ENCODE results near the gene TSLP.

The TSLP gene

GRCh38 chr5:111095982-111096381, 24.5 kb downstream of the TSLP start:
- DNase-seq (ENCODE audit: low read depth in 2 of 2, low spot score in 1 of 2): no peak

- no peak for DNase-seq (ENCODE audit: low read depth in 2 of 2, low spot score in 1 of 2)
Measured at GRCh38 chr5:111099058-111099778, 27.7 kb downstream of the TSLP start.

GRCh38 chr5:111106320-111106948, 34.9 kb downstream of the TSLP start:
- DNase-seq (ENCODE audit: low read depth in 2 of 2, low spot score in 1 of 2): no peak

GRCh38 chr5:111107371-111107770, 35.9 kb downstream of the TSLP start:
- no peak for DNase-seq (ENCODE audit: low read depth in 2 of 2, low spot score in 1 of 2)

GRCh38 chr5:111111956-111112355, 40.4 kb downstream of the TSLP start:
- DNase-seq (ENCODE audit: low read depth in 2 of 2, low spot score in 1 of 2): no peak

- no peak for DNase-seq (ENCODE audit: low read depth in 2 of 2, low spot score in 1 of 2)
Measured at GRCh38 chr5:111113678-111114077, 42.2 kb downstream of the TSLP start.

- no peak for DNase-seq (ENCODE audit: low read depth in 2 of 2, low spot score in 1 of 2)
Measured at GRCh38 chr5:111115229-111115628, 43.7 kb downstream of the TSLP start.

GRCh38 chr5:111116550-111116949, 45.0 kb downstream of the TSLP start:
- DNase-seq (ENCODE audit: low read depth in 2 of 2, low spot score in 1 of 2): no peak

GRCh38 chr5:111117136-111117535, 45.6 kb downstream of the TSLP start:
- DNase-seq (ENCODE audit: low read depth in 2 of 2, low spot score in 1 of 2): no peak

GRCh38 chr5:111119221-111119620, 47.7 kb downstream of the TSLP start:
- no peak for DNase-seq (ENCODE audit: low read depth in 2 of 2, low spot score in 1 of 2)

- DNase-seq (ENCODE audit: low read depth in 2 of 2, low spot score in 1 of 2): no peak
Measured at GRCh38 chr5:111119856-111120255, 48.3 kb downstream of the TSLP start.

- DNase-seq (ENCODE audit: low read depth in 2 of 2, low spot score in 1 of 2): no peak
Measured at GRCh38 chr5:111120911-111121310, 49.4 kb downstream of the TSLP start.

GRCh38 chr5:111121926-111122325, 50.4 kb downstream of the TSLP start:
- DNase-seq (ENCODE audit: low read depth in 2 of 2, low spot score in 1 of 2): no peak

- no peak for DNase-seq (ENCODE audit: low read depth in 2 of 2, low spot score in 1 of 2)
Measured at GRCh38 chr5:111122398-111122797, 50.9 kb downstream of the TSLP start.

GRCh38 chr5:111124793-111125192, 53.3 kb downstream of the TSLP start:
- no peak for DNase-seq (ENCODE audit: low read depth in 2 of 2, low spot score in 1 of 2)

- no peak for DNase-seq (ENCODE audit: low read depth in 2 of 2, low spot score in 1 of 2)
Measured at GRCh38 chr5:111126896-111127295, 55.4 kb downstream of the TSLP start.

All from stimulated activated CD8-positive, alpha-beta memory T cell treated with anti-CD3 and anti-CD28 coated beads, Interleukin-4, amount 100 ng/mL, for 4 hours (primary cell).